GM18867 (cell line): ENCODE results near the gene NUBP2.
A peak's percentile ranks its signal among the peaks of the same experiment; 100 is the strongest.

Source experiments
- ATAC-seq: cut with Tn5 transposase; IDR thresholded peaks from one replicate; pipeline ENCODE4 v1.9.1; 2021; ENCODE audit warnings: mild to moderate bottlenecking, moderate library complexity; ENCODE audit not compliant: unreplicated experiment

Gene NUBP2

GRCh38 chr16:1825864-1826690 is 43.3 kb downstream of the NUBP2 start:
- ATAC-seq = peak; percentile 52

DNA sequence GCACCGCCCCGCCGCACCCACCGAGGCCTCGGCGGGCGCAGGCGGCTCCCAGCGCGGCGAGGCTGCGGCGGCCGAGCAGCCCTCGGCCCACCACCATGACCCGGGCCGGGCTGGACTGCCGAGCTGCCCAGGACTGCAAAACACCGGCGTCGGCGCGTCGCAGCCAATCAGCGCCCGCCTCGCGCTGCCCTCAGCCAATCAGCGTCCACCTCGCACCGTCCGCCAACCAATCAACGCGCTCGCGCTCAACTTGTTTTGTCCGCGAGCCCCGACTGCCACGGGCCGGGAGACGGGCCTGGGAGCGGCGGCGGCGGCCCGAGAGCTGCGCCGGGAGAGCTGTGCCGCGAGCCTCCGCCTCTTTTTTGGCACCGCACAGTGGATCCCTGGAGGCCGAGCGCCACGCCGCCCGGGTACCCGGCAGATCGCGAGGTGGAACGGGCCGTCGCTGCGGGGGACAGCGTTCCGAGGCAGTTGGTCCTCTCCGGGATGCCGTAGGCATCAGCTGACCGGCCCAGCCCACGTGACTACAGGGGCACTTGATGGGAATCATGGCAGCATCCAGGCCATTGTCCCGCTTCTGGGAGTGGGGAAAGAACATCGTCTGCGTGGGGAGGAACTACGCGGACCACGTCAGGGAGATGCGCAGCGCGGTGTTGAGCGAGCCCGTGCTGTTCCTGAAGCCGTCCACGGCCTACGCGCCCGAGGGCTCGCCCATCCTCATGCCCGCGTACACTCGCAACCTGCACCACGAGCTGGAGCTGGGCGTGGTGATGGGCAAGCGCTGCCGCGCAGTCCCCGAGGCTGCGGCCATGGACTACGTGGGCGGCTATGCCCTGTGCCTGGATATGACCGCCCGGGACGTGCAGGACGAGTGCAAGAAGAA is 44.2 kb downstream of the NUBP2 start, which contains the start of the genes FAHD1 and HAGH:
Gene FAHD1, plus strand, starts transcription at position 516 of the 883 bp plus-strand sequence. Its CDS starts 33 bp downstream, at position 549.
Gene HAGH, minus strand, starts transcription at position 135 of the 883 bp plus-strand sequence. Its CDS starts 38 bp downstream, at position 97.
- peak; percentile 75 for ATAC-seq

DNA sequence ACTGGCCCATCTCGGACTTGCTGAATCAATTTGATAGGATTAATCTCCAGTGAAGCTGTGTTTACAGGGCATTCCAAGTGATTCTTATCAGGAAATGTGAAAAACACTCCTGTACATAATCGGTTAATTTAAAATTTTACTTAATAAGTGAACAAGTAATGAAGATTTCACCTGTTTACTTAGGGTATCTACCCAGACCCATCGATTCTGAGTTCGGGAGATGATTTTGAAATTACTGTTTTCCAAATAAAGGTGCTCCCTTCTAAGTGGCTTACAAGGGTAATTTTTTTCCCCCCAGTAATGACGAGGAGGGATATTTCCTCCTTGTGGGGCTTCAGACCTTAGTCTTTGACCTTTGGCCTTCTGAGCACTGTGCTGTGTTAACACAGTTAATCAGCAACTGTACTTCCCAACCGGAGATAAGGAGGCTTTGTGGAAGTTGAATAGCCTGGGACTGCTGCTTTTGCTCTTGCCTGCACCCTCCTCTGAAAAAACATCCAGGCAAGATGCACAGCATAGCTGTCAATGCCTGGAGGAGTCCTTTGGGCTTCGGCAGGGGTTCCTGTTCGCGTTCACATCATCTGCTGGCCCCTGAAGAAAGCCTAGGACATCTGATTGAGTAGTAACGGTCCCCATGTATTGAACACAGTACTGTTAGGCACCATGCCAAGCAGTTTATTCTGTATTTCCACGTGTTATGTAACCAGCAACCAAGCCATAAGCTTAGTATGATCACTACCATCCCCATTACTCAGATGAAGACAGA is 46.1 kb downstream of the NUBP2 start:
- no peak for ATAC-seq

- no peak for ATAC-seq
Observed at GRCh38 chr16:1830213-1830612, 47.5 kb downstream of the NUBP2 start.

GRCh38 chr16:1831186-1832075 is 48.7 kb downstream of the NUBP2 start:
- ATAC-seq = no peak

- no peak for ATAC-seq
Observed at GRCh38 chr16:1832838-1833454, 50.2 kb downstream of the NUBP2 start.

DNA sequence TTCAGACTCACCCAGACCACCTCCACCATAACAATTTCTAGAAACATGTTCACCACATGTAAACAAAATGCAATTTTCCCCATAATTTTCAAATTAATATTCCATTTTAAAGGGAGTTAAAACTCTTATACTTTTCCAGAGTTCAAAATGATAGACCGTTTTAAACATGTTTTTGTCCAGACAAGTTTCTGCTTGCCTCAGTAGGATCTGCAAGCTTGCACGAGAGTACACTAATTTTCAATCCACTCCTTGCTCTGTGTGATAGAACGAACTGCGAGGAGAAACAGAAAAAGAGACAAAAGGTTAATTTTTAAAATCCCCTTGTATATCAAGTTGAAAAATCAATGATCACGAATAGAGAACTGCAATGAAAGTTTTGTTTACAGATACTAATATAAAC is 51.3 kb downstream of the NUBP2 start:
- ATAC-seq = no peak
